ENCODE data around the gene MROH7.

MROH7 gene

GRCh38 chr1:54651608-54652007 is 10.0 kb downstream of the MROH7 start:
- CTCF ChIA-PET = interaction anchor here (1.3 to 1.5 kb wide), 2 partner anchors 12 to 13 kb away, joined by 3 to 4 read pairs; no protein-coding TSS in a partner anchor
- no peak overlapping the region for H3K4me3 ChIP-seq (ENCODE audit: low read depth, low read length)
- no peak for DNase-seq (ENCODE audit: low read depth, low spot score)
- POLR2A ChIA-PET = no interaction called here
- TF ChIP-seq CTCF (IDR thresholded peaks at IDR 0.05; ENCODE audit: insufficient read depth, low read length, missing control alignments) = no peak

GRCh38 chr1:54652168-54652567 is 10.6 kb downstream of the MROH7 start:
- no peak overlapping the region for H3K4me3 ChIP-seq (ENCODE audit: low read depth, low read length)
- no peak for DNase-seq (ENCODE audit: low read depth, low spot score)
- no peak for TF ChIP-seq CTCF (IDR thresholded peaks at IDR 0.05; ENCODE audit: insufficient read depth, low read length, missing control alignments)
- ChIA-PET CTCF (interaction anchor here (1.3 to 1.5 kb wide), 2 partner anchors 11 to 13 kb away, joined by 3 to 4 read pairs; no protein-coding TSS in a partner anchor), POLR2A (no interaction called here)

GRCh38 chr1:54653036-54653435 is 11.4 kb downstream of the MROH7 start:
- no peak overlapping the region for H3K4me3 ChIP-seq (ENCODE audit: low read depth, low read length)
- DNase-seq (ENCODE audit: low read depth, low spot score) = no peak
- CTCF ChIA-PET = no interaction called here
- POLR2A ChIA-PET = no interaction called here
- no peak for TF ChIP-seq CTCF (IDR thresholded peaks at IDR 0.05; ENCODE audit: insufficient read depth, low read length, missing control alignments)

GRCh38 chr1:54658164-54658913 is 16.8 kb downstream of the MROH7 start:
- ChIA-PET POLR2A (no interaction called here), CTCF (interaction anchor here (1.7 kb wide), 1 partner anchor 10 kb away, joined by 4 read pairs; no protein-coding TSS in a partner anchor)
- no peak for TF ChIP-seq CTCF (IDR thresholded peaks at IDR 0.05; ENCODE audit: insufficient read depth, low read length, missing control alignments)
- no peak overlapping the region for H3K4me3 ChIP-seq (ENCODE audit: low read depth, low read length)
- DNase-seq (ENCODE audit: low read depth, low spot score) = no peak

- no peak overlapping the region for H3K4me3 ChIP-seq (ENCODE audit: low read depth, low read length)
- DNase-seq (ENCODE audit: low read depth, low spot score) = no peak
- ChIA-PET CTCF (interaction anchor here (0.7 to 2.1 kb wide), 6 partner anchors 8 to 595 kb away, joined by 3 to 12 read pairs (median 4); no protein-coding TSS in a partner anchor), POLR2A (no interaction called here)
- no peak for TF ChIP-seq CTCF (IDR thresholded peaks at IDR 0.05; ENCODE audit: insufficient read depth, low read length, missing control alignments)
Measured at GRCh38 chr1:54663725-54664124, 22.1 kb downstream of the MROH7 start.

GRCh38 chr1:54664364-54664763 is 22.8 kb downstream of the MROH7 start:
- no peak for TF ChIP-seq CTCF (IDR thresholded peaks at IDR 0.05; ENCODE audit: insufficient read depth, low read length, missing control alignments)
- CTCF ChIA-PET = interaction anchor here (0.8 to 2.1 kb wide), 2 partner anchors 9 to 12 kb away, joined by 3 to 12 read pairs; no protein-coding TSS in a partner anchor
- no peak for DNase-seq (ENCODE audit: low read depth, low spot score)
- POLR2A ChIA-PET = no interaction called here
- H3K4me3 ChIP-seq (ENCODE audit: low read depth, low read length) = no peak overlapping the region
